ENCODE results near the gene PPP1R1C. TPM values are rescaled to one million over a fixed set of nuclear protein-coding genes. Genes with fewer than 3 reads are reported as not detected.
A peak's percentile ranks its signal among the peaks of the same experiment; 100 is the strongest.

PPP1R1C gene
- total RNA-seq, 4 donors from 2014 or later, result 1.1 to 9.2 TPM; not detected in 2

GRCh38 chr2:182077448-182078142, 91.9 kb downstream of the PPP1R1C start:
- Histone ChIP-seq H3K36me3 (no peaks in the 10 kb centered on the region), H3K27ac (peak overlapping the region in 2 of 4 donors; percentile 23 to 34), H3K4me3 (no peak overlapping the region), H3K4me1 (peaks cover 0 to 15% (median 5%) of the 10 kb centered on the region in 3 donors), H3K27me3 (peaks cover 0 to 3% (median 0%) of the 10 kb centered on the region in 4 donors), H3K9me3 (no peaks in the 10 kb centered on the region)
- intact Hi-C loops (cut with DNase I), result loop anchor here (5.0 kb wide), 1 partner anchor 335 kb away; no protein-coding TSS in a partner anchor
- DNase-seq, result no peak
- no peak for TF ChIP-seq POLR2A (IDR thresholded peaks at IDR 0.05)
- peak in 5 of 6 experiments; percentile 61 to 70 (median 69) for TF ChIP-seq CTCF (IDR thresholded peaks at IDR 0.05)
- WGBS, 2 donors, result 55 to 58% methylated on average over 11 of the region's 11 CpGs

GRCh38 chr2:182078988-182079602, 93.4 kb downstream of the PPP1R1C start:
- no peaks in the 10 kb centered on the region for H3K36me3 ChIP-seq
- no peaks in the 10 kb centered on the region for H3K9me3 ChIP-seq
- no peak overlapping the region for H3K4me3 ChIP-seq
- intact Hi-C loops (cut with DNase I), result loop anchor here (5.0 kb wide), 1 partner anchor 337 kb away; no protein-coding TSS in a partner anchor
- WGBS, 2 donors, result 74 to 76% methylated on average over 3 of the region's 3 CpGs
- DNase-seq, result no peak
- no peak overlapping the region for H3K27ac ChIP-seq
- TF ChIP-seq POLR2A (IDR thresholded peaks at IDR 0.05) (no peak), CTCF (IDR thresholded peaks at IDR 0.05) (no peak)
- H3K27me3 ChIP-seq, result peaks cover 0 to 3% (median 0%) of the 10 kb centered on the region in 4 donors
- peaks cover 0 to 15% (median 5%) of the 10 kb centered on the region in 3 donors for H3K4me1 ChIP-seq

GRCh38 chr2:182080493-182080892, 94.8 kb downstream of the PPP1R1C start:
- Histone ChIP-seq H3K27me3 (peaks cover 0 to 3% (median 0%) of the 10 kb centered on the region in 4 donors), H3K4me1 (peaks cover 0 to 15% (median 5%) of the 10 kb centered on the region in 3 donors), H3K4me3 (no peak overlapping the region), H3K9me3 (no peaks in the 10 kb centered on the region), H3K36me3 (no peaks in the 10 kb centered on the region), H3K27ac (no peak overlapping the region)
- WGBS, 2 donors, result 82 to 83% methylated on average over 2 of the region's 2 CpGs
- DNase-seq, result no peak
- intact Hi-C loops (cut with DNase I), result no loop called here
- no peak for TF ChIP-seq CTCF (IDR thresholded peaks at IDR 0.05)
- TF ChIP-seq POLR2A (IDR thresholded peaks at IDR 0.05), result no peak

- Histone ChIP-seq H3K27me3 (peaks cover 0 to 3% (median 0%) of the 10 kb centered on the region in 4 donors), H3K9me3 (no peaks in the 10 kb centered on the region), H3K27ac (no peak overlapping the region), H3K4me3 (no peak overlapping the region), H3K36me3 (no peaks in the 10 kb centered on the region), H3K4me1 (peaks cover 0 to 15% (median 5%) of the 10 kb centered on the region in 3 donors)
- 54 to 69% methylated on average over 4 of the region's 4 CpGs for WGBS, 2 donors
- intact Hi-C loops (cut with DNase I), result no loop called here
- TF ChIP-seq POLR2A (IDR thresholded peaks at IDR 0.05) (no peak), CTCF (IDR thresholded peaks at IDR 0.05) (no peak)
- no peak for DNase-seq
Observed at GRCh38 chr2:182081602-182082260, 96.1 kb downstream of the PPP1R1C start.
